DND-41 (cell line): ENCODE results near the gene ESR2.

Experiments
- CTCF ChIP-seq: IDR thresholded peaks from 2 replicates; pipeline ENCODE4 v1.5.1; 2012; ENCODE audit warnings: borderline replicate concordance, low read length, moderate library complexity, mild to moderate bottlenecking; ENCODE audit not compliant: poor library complexity, severe bottlenecking; ENCODE audit errors: extremely low read depth
- EZH2 ChIP-seq: IDR thresholded peaks from 3 replicates; pipeline ENCODE4 v1.6.1; 2012; ENCODE audit warnings: borderline replicate concordance, low read depth, mild to moderate bottlenecking, moderate library complexity, low read length, inconsistent platforms; ENCODE audit not compliant: severe bottlenecking

GRCh38 chr14:64213853-64214570 is 80.2 kb downstream of the ESR2 start:
- no peak for TF ChIP-seq CTCF
- TF ChIP-seq EZH2, result no peak
